ENCODE measurements around the gene SH2D7. TPM values are rescaled to one million over a fixed set of nuclear protein-coding genes. Genes with fewer than 3 reads are reported as not detected.

Gene SH2D7
- polyA plus RNA-seq, 1 donor (not counting 4 experiments of a cell fraction or from before 2014, with no cell fraction given): not detected

DNA sequence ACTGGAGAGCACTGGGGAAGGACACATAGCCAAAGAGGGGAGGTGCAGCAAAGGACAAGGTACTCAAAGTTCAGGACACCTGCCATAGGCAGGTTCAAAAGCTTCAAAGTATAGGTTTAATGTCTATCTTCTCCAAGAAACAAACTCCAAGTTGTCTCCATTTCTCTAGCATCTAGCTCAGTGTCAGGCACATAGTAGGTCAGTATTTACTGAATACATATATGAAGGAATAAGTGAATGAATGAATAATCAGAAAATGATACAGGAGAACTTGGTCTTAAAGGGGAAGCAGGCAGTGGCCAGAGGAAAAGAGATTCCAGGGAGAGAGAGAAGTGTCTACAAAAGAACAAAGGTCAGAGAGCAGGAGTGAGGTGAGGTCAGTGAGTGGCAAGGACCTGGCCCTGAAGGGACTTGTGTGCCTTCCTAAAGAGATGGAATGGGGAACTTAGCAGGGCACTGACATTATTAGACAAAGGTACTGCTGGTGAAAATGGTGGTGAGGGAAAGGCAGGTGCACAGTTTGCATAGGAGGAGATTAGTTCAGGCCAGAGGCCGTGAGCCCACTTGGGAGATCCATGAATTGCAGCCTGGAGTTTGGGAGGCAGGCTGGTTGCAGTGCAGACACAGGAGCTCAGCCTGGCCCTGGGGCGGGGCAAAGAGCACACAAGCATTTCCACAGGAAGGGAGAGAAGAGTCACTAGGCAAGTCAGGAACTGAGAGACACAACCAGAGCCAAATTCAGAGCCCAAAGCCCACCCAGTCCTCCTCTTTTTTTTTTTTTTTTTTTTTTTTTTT lies 36.2 kb upstream of the SH2D7 start:
- Histone ChIP-seq H3K9ac (ENCODE audit: control insufficient read depth, extremely low read depth, insufficient read depth, low read length) (peak overlapping the region; percentile 45), H3K27ac (ENCODE audit: control insufficient read depth, insufficient read depth, low read length) (peak overlapping the region; percentile 82), H3K4me3 (ENCODE audit: control insufficient read depth in 2 of 3, extremely low read depth in 1 of 3, insufficient read depth in 2 of 3, low read depth in 1 of 3, low read length in 3 of 3) (no peak overlapping the region), H4K20me1 (ENCODE audit: control insufficient read depth, extremely low read depth, insufficient read depth, low read length) (no peaks in the 10 kb centered on the region), H3K4me1 (ENCODE audit: control insufficient read depth, extremely low read depth, insufficient read depth, low read length) (peaks cover 26% of the 10 kb centered on the region), H3K27me3 (ENCODE audit: control insufficient read depth, extremely low read depth, insufficient read depth, low read length) (no peaks in the 10 kb centered on the region), H3K9me1 (ENCODE audit: control insufficient read depth, extremely low read depth, insufficient read depth, low read length) (peaks cover 5% of the 10 kb centered on the region), H3K79me2 (ENCODE audit: control insufficient read depth, insufficient read depth, low read length) (peaks cover 46% of the 10 kb centered on the region), H2AFZ (ENCODE audit: control insufficient read depth, low read length) (no peak overlapping the region), H3K36me3 (ENCODE audit: control insufficient read depth in 2 of 2, extremely low read depth in 1 of 2, insufficient read depth in 2 of 2, low read length in 2 of 2) (peaks cover 4 to 8% of the 10 kb centered on the region in 2 experiments), H3K9me3 (ENCODE audit: control insufficient read depth, low read depth, low read length) (no peaks in the 10 kb centered on the region), H3K4me2 (ENCODE audit: control insufficient read depth, extremely low read depth, insufficient read depth, low read depth, low read length) (peak overlapping the region; percentile 53)
- no peak for TF ChIP-seq EZH2 (IDR thresholded peaks at IDR 0.05; ENCODE audit: low read length)
- TF ChIP-seq, protein P1, sequence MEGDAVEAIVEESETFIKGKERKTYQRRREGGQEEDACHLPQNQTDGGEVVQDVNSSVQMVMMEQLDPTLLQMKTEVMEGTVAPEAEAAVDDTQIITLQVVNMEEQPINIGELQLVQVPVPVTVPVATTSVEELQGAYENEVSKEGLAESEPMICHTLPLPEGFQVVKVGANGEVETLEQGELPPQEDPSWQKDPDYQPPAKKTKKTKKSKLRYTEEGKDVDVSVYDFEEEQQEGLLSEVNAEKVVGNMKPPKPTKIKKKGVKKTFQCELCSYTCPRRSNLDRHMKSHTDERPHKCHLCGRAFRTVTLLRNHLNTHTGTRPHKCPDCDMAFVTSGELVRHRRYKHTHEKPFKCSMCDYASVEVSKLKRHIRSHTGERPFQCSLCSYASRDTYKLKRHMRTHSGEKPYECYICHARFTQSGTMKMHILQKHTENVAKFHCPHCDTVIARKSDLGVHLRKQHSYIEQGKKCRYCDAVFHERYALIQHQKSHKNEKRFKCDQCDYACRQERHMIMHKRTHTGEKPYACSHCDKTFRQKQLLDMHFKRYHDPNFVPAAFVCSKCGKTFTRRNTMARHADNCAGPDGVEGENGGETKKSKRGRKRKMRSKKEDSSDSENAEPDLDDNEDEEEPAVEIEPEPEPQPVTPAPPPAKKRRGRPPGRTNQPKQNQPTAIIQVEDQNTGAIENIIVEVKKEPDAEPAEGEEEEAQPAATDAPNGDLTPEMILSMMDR (optimal IDR thresholded peaks at IDR 0.05 in 1 of 3, IDR thresholded peaks at IDR 0.05 in 1 of 3, conservative IDR thresholded peaks at IDR 0.05 in 1 of 3; ENCODE audit: extremely low read depth in 1 of 3, insufficient read depth in 2 of 3, low read length in 3 of 3): no peak
- DNase-seq (ENCODE audit: low read depth, low spot score): no peak
- dilution Hi-C loops (cut with MboI; ENCODE audit: extremely low pct_ligation_motif_present, low sequenced_read_pairs): no loop called here
- FAIRE-seq: no peak

DNA sequence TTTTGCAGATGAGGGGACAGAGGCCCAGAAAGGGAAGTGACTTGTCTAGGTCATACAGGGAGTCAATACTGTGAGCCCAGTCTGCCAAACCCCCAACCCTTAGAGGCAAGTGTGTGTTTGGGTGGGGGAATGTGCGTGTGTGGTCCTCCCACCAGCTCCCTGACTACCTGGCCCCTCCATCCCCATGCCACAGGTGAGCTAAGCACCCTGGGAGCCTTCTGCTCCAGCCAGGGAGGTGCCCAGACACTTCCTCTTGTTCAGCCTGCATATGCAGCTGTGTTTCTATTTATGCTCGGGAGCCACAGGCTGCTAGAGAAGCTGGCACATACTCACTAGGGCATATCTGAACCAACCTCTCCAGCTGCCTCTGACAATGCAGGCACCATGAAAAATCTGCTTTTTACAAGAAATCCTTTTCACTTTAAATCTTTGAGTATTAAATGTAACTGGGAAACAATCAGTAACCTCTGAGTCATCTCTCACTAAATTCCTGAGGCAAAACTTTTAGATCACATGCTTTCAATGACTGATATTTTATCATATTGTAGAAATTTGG lies 35.6 kb upstream of the SH2D7 start:
- Histone ChIP-seq H3K27ac (ENCODE audit: control insufficient read depth, insufficient read depth, low read length) (peak overlapping the region; percentile 82), H3K9me1 (ENCODE audit: control insufficient read depth, extremely low read depth, insufficient read depth, low read length) (peaks cover 5% of the 10 kb centered on the region), H3K79me2 (ENCODE audit: control insufficient read depth, insufficient read depth, low read length) (peaks cover 47% of the 10 kb centered on the region), H3K4me3 (ENCODE audit: control insufficient read depth in 2 of 3, extremely low read depth in 1 of 3, insufficient read depth in 2 of 3, low read depth in 1 of 3, low read length in 3 of 3) (peak overlapping the region in 1 of 3 experiments; percentile 14), H4K20me1 (ENCODE audit: control insufficient read depth, extremely low read depth, insufficient read depth, low read length) (no peaks in the 10 kb centered on the region), H3K9ac (ENCODE audit: control insufficient read depth, extremely low read depth, insufficient read depth, low read length) (peak overlapping the region; percentile 45), H3K36me3 (ENCODE audit: control insufficient read depth in 2 of 2, extremely low read depth in 1 of 2, insufficient read depth in 2 of 2, low read length in 2 of 2) (peaks cover 2 to 8% of the 10 kb centered on the region in 2 experiments), H3K4me1 (ENCODE audit: control insufficient read depth, extremely low read depth, insufficient read depth, low read length) (peaks cover 27% of the 10 kb centered on the region), H3K27me3 (ENCODE audit: control insufficient read depth, extremely low read depth, insufficient read depth, low read length) (no peaks in the 10 kb centered on the region), H2AFZ (ENCODE audit: control insufficient read depth, low read length) (no peak overlapping the region), H3K4me2 (ENCODE audit: control insufficient read depth, extremely low read depth, insufficient read depth, low read depth, low read length) (peak overlapping the region; percentile 53), H3K9me3 (ENCODE audit: control insufficient read depth, low read depth, low read length) (no peaks in the 10 kb centered on the region)
- no peak for TF ChIP-seq EZH2 (IDR thresholded peaks at IDR 0.05; ENCODE audit: low read length)
- TF ChIP-seq, protein P1 (optimal IDR thresholded peaks at IDR 0.05 in 1 of 3, IDR thresholded peaks at IDR 0.05 in 1 of 3, conservative IDR thresholded peaks at IDR 0.05 in 1 of 3; ENCODE audit: extremely low read depth in 1 of 3, insufficient read depth in 2 of 3, low read length in 3 of 3): no peak
- FAIRE-seq: no peak
- no peak for DNase-seq (ENCODE audit: low read depth, low spot score)
- dilution Hi-C loops (cut with MboI; ENCODE audit: extremely low pct_ligation_motif_present, low sequenced_read_pairs): no loop called here

All from keratinocyte (primary cell).